Hematopoietic multipotent progenitor cell treated with erythropoietin and hydrocortisone succinate and interleukin-3 and kit ligand, for 4 days (in vitro differentiated cells): ENCODE results near the gene MRPS6.

ENCODE experiments used
- DNase-seq: peaks from one replicate; pipeline ENCODE4 v3.0.0-alpha.2; 2015

Gene MRPS6

GRCh38 chr21:34105947-34106541 is 32.7 kb downstream of the MRPS6 start:
- no peak for DNase-seq

- no peak for DNase-seq
Measured at GRCh38 chr21:34107606-34108005, 34.2 kb downstream of the MRPS6 start.

GRCh38 chr21:34109075-34109474 is 35.7 kb downstream of the MRPS6 start:
- no peak for DNase-seq

- peak; percentile 69 for DNase-seq
Measured at GRCh38 chr21:34110594-34111202, 37.3 kb downstream of the MRPS6 start.

- DNase-seq, result peak; percentile 21
Measured at GRCh38 chr21:34112316-34113033, 39.1 kb downstream of the MRPS6 start.

- DNase-seq, result no peak
Measured at GRCh38 chr21:34113842-34114241, 40.5 kb downstream of the MRPS6 start.

GRCh38 chr21:34115160-34115559 is 41.8 kb downstream of the MRPS6 start:
- no peak for DNase-seq

- DNase-seq, result no peak
Measured at GRCh38 chr21:34116569-34116968, 43.2 kb downstream of the MRPS6 start.

- no peak for DNase-seq
Measured at GRCh38 chr21:34120867-34121266, 47.5 kb downstream of the MRPS6 start.

GRCh38 chr21:34122047-34122446 is 48.7 kb downstream of the MRPS6 start:
- no peak for DNase-seq

GRCh38 chr21:34123609-34124008 is 50.2 kb downstream of the MRPS6 start:
- DNase-seq, result no peak

GRCh38 chr21:34126269-34126668 is 52.9 kb downstream of the MRPS6 start:
- no peak for DNase-seq

- no peak for DNase-seq
Measured at GRCh38 chr21:34126691-34127090, 53.3 kb downstream of the MRPS6 start.

GRCh38 chr21:34128124-34128523 is 54.7 kb downstream of the MRPS6 start:
- no peak for DNase-seq

GRCh38 chr21:34128674-34129038 is 55.3 kb downstream of the MRPS6 start:
- no peak for DNase-seq

GRCh38 chr21:34129039-34129891 is 55.9 kb downstream of the MRPS6 start:
- peak; percentile 43 for DNase-seq

GRCh38 chr21:34129901-34130715 is 56.7 kb downstream of the MRPS6 start:
- DNase-seq, result no peak

- DNase-seq, result no peak
Measured at GRCh38 chr21:34130716-34130985, 57.3 kb downstream of the MRPS6 start.

GRCh38 chr21:34131586-34131985 is 58.2 kb downstream of the MRPS6 start:
- DNase-seq, result no peak

- no peak for DNase-seq
Measured at GRCh38 chr21:34132202-34132601, 58.8 kb downstream of the MRPS6 start.

GRCh38 chr21:34132926-34133325 is 59.5 kb downstream of the MRPS6 start:
- peak; percentile 18 for DNase-seq

- no peak for DNase-seq
Measured at GRCh38 chr21:34133392-34133791, 60.0 kb downstream of the MRPS6 start.

- DNase-seq, result peak; percentile 15
Measured at GRCh38 chr21:34133802-34134201, 60.4 kb downstream of the MRPS6 start.
